ENCODE data around the gene SND1.

The SND1 gene

DNA sequence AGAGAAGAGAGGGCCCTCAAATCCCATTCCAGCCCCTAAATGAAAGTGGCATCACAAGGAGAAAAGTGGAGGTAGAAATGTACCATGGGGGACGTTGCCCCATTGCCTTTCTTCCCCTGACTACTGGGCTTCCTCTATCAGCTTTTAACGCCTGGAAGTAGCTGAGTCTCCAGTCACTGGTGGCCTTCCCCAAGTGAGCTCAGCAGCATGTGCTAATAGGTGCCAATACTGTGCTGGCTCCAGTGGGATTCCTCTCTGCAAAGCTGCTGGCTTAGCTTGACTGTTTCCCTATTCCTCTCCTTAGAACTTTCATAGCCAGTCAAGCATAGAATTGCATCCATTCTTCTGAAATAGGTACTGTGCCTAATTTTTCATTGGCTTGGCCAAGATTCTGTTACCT lies 346.7 kb downstream of the SND1 start:
- no peak for DNase-seq (ENCODE audit: low read depth)

DNA sequence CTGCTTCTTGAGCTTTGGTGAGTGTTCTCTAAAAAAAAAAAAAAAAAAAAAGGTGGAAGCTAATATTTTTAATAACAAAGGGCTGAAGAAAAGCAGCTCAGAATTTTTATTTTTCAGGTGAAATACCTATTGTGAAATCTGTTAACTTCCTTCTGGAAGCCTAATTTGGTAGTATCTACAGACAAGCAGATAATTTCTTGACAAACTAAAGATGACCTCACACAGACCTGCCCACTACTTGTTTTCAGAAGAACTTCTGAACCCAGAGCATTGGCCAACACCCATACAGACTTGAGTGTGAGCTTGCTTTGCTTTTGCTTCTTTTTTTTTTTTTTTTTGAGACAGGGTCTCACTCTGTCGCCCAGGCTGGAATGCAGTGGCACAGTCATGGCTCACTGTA lies 348.1 kb downstream of the SND1 start:
- no peak for DNase-seq (ENCODE audit: low read depth)

DNA sequence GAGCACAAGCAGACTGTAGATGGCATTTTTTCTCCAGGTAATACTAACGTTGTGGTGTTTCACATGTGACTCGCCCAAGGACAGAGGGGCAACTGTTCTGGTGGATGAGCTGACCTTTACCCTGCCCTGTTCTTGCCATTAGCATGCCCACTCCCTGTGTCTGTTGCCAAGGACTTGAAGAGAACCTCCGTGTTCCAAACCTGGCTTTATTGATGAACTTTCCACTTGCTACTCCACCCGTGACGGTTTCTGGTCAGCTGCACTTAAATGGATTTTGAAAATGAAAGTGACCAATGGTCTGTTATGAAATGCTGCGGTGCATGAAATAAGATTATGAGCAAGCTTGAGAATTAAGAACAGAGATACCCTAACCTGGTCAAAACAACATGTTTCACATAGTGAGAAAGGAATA lies 348.9 kb downstream of the SND1 start:
- no peak for DNase-seq (ENCODE audit: low read depth)

DNA sequence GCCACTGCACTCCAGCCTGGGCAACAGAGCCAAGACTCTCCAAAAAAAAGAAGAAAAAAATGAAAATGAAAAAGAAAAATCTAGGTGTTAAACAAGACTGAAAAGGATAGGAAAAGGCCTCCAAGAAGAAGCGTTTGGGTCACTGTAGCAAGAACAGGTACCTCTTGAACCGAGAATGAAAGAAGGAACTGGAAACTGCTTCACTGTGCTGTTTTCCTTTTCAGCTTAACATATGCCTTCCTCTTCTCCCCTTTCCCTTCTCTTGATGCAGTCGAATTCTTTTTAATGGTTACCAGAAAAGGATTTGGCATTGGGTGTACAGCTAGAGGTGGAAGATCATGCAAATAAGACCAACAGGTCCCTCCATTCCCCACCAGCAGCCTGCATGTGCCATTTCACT lies 351.2 kb downstream of the SND1 start:
- DNase-seq (ENCODE audit: low read depth): no peak

DNA sequence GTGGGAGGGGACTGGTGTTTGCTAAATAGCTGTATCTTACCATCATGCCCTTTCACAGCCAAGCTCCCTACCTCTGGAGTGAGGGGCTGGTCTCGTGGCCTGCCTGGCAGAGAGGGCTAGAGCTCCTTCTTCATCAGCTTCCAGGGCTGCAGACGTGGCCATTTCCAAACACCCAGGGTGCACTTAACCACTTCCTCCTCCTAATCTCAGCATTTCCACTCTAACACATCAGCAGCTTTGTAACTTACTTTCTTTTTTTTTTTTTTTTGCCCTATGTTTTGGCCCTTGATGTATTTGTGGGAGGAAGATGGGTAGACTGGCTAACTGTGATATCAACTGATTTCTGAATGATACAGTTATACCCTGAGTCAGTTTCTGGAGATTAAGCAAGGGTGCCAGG lies 351.8 kb downstream of the SND1 start:
- no peak for DNase-seq (ENCODE audit: low read depth)

DNA sequence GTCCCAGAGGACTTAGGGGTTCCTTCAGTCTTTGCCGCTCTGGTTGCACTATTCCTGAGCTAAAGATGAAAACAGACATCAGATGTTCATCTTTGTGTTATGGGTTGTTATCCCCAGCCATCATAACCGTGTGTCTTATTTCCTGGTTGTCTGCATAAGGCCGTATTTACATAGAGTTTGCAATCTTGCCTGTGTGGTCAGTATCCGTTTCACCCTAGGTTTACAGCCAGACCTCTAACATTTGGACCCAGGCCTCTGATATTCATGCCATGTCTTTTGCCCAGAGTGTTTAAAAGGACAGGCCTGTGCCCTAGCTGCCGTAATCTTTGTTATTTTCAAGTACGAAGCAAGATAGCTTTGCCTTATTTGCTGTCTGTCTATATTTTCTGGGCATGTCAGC lies 352.6 kb downstream of the SND1 start:
- DNase-seq (ENCODE audit: low read depth): no peak

DNA sequence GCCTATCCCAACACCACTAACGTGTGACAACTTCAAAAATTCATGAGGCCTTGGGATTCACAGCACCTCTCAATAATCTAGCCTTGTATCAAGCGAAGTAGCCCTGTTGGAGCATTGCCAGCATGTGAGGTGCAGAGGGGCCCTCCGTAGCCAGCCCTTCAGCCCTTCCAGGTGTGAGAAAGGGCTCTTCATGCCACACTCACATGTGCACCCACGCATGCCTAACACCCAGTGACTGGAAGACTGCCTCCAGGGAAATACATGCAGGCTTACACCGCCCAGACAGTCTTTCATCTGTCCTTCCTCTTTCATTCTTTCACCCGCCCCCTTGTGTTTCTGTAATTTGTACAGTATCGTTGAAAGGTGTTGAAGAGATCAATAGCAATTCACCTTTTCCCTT lies 353.1 kb downstream of the SND1 start:
- no peak for DNase-seq (ENCODE audit: low read depth)

DNA sequence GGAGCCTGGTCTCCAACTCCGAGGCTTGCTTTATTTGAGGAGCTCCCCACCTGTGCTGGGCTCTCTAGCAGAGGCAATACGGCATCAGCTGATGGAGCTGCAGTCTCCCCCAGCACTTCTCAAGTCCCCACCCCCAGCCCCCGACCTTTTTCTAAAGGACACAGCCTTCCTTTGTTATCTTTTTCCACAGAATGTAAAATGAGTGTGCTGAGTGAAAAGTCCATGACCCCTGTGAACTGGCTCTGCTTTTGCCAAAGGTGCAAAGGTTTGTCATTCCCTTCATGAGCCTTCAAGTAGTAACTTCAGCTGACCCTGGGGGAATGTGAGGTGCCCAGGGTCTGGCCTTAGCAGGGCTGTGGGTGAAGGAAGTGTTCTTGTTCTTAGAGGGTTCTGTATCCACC lies 353.8 kb downstream of the SND1 start:
- DNase-seq (ENCODE audit: low read depth): no peak

DNA sequence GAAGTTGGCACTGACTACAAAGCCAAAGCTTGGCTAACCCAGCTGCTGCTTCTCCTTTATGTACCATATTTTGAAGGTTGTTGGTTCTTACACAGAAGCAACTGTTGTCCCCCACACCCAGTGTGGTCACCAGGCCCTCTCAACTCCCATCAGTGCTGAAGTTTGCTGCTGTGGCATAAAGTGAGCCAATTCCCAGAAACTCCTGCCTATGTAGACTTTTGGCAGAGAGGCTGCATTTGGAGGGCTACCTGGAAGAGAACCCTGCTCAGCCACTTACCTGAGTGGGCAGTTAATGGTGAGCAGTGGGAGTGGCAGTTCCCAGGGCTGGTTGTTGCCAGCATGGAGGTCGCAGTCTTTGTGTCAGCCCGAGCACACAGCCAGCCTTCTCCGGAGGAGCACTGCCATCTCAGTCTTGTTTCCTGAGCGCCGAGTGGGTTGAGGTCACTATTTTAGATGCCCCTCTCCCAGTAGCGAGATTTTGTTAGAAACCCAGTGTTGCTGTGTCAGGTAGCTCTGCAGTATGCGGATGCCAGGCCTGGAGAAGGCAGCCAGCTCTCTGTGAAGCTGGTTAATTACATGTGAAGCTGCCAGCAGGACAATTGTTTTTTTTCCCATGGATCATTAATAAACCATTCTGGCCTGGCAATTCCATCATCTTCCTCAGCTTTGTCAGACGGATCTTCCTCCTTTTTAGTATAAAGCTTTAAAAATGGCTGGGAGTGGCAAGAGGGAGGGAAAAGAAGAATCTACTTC lies 354.7 kb downstream of the SND1 start:
- no peak for DNase-seq (ENCODE audit: low read depth)

DNA sequence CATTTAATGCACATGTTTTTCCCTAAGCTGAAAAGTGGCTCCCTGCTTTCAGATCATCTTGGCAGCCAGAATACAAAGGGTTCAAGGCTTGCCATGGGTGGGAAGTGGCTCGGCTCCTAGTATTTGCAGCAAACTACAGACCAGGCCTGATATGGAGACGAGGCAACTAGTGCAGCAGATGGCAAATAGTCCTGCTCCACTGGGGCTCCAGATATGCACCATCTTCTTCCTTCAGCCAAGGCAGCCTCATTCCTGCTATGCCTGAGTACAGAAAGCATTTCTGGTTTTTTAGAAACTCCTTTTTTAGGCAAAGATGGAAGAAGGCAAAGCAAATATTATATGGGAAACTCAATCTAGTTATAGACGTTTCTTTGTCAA lies 355.3 kb downstream of the SND1 start:
- DNase-seq (ENCODE audit: low read depth): no peak

DNA sequence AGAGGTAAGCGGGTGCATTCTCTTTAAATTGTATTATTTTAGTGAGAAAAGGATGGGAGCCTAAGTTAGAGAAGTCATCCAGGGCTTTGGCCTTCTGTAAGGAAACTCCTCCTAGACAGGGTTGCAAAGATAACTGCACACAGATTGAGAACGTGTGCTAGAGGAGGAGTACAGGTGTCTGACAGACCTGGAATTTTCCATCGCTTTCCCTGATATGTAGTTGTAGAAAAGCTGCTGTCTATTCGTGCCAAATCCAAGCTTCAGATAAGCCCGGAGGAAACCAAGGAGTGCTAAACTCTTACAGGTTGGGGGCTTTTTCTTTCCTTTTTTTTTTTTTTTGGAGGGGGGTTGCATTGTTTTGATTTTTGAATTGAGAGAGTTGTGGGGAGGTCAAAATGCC lies 356.1 kb downstream of the SND1 start:
- no peak for DNase-seq (ENCODE audit: low read depth)

DNA sequence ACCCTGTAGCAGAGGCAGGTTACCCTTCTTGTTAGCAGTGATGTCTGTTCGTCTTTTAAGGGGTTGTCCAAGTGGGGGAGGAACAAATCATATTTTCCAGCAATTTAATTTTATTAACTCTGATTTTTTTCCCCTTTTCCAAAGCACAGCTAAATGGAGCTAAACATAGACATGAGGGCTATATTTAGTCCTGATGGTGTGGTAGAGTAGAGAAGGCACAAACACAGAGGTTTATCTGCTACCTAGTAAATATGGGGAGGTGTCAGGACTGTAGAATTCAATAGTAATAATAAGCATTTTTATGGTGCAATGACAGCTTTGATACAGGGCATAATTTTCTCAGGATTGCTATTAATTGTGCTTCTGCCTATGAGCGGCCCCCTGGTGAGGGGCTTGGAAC lies 356.8 kb downstream of the SND1 start:
- DNase-seq (ENCODE audit: low read depth): no peak

DNA sequence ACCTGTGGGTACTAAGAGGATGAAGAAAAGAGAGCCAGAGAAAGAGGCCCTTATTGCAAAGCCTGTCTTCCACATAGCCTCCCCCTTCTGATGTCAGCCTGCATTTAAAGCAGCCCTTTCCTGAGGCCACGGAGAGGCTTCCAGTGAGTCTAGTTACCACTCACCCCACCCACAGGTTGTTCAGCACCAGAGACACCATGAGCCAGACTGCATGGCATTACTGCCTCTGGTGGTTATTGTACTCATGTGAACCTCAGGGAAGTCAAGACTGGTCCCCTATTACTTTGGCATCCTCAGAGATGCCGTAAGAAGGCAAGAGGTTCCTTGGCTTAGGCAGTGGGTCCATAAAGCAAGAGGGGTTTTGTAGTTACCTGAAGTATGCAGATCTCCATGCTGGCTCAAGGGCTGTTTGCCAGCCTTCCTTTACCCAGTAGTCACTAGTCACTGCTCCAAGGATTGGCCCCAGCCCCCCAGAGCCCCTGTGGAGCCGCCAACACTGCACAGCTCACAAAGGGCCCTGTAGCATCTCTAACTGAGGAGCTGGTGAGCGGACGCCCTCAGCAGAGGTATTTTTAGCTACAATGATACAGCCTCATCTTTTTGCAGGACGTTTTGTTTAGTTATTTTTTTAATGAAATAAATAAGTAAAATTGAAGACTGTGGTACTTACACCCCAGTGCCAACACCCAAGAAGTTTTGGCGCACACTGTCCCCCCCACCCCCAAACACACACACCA lies 358.6 kb downstream of the SND1 start:
- DNase-seq (ENCODE audit: low read depth): no peak

DNA sequence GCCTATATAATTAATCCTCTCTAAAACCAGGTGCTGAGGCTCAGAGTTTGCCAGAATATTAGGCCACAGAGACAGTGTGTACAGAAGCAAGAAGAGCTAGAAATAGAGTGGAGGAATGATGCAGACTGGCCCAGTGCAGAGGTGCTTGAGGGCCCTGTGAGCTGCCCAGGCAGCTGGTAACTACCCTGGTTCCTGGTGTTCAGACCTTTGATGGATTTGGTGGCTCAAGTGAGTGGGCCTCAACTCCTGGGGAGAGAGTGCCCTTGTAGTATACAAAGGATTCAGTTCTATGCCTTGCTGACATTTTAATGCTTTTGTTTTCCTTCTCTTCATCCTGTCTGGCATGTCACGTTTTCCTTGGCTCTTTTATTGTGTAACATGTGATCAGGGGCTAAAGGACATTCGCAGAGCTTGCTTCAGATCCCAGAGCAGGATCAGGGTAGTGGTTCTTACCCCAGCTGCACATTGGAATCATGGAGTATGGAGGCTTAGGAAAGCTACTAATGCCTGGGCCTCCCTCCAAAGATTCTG lies 359.2 kb downstream of the SND1 start:
- no peak for DNase-seq (ENCODE audit: low read depth)

DNA sequence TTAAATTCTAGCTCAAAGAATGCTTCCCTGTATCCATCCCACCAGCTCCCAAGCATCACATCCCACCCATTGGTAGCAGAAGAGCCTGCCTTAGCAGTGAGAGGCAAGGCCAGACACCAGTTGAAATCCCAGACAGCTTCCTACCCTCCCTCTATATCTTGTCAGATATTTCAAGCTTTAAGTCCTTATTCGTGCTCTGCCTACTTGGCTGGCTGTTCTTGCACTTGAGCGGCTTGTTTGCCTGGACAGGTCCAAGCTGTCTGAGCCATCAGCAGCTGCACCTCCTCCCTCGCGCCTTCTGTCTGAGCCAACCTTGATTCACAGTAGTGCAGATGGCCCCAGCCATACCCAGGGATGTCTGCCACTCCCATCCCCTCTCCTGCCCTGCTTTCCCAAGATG lies 362.8 kb downstream of the SND1 start:
- DNase-seq (ENCODE audit: low read depth): no peak

DNA sequence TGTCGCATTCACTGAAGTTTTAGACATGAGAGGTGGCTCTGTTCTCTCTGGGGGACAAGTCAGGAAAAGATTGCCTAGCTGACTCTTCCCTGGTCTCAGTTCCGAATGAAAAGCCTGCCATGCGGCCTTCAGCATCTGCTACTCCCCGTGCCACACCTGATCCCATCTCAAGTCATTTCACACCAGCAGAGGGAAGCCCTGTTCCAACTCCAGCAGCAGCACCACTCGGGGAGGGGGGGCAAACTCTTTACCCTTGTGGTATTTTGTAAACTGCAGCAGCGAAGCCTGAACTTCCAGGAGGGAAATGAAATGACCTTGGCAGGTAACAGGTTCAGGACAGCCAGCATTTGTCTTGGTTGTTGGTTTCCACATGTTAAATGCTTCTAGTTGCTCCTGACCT lies 365.5 kb downstream of the SND1 start:
- DNase-seq (ENCODE audit: low read depth): no peak

DNA sequence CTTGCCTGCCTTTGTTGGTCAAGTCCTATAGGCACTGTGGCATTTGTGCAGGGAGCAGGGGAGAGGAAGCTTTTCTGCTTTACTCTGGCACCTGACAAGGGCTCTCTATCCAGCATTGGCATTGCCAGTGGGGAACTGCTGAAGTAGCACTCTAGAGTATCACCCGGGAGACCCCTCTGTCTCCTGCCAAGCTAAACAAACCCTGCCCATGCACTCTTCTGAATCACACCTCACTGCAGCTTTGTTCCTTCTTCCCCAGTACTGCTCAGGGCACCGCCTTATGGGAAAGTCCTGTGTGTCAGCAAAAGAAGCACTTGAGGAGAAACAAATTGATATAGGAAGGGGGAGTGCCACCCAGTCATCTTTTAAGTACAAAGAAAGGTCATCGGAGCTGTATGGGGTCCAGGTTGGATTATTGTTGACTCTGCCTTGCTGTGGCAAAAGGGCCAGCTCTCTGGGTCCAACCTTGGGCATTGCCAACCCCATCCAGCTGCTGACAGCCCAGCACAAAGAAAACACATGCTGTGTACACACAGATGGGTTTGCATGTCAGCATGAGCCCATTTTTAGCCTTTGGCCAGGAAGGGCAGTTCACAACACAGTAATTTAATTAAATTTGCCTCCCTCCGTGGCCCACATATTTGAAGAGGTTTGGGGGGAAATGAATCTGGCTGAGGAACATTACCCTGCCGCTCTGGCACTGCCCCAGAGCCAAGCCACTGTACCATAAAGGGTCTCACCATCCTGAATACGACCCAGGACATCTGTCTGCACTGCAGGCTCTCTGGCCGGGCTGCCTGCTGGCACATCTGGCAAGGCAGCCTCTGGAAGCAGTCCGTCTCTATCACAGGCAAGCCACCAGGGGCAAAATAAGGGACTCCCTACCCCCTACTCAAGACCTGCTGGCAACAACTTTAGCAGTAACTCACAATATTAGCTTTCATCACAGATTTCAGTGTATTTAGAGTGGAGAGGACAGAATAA lies 366.2 kb downstream of the SND1 start:
- no peak for DNase-seq (ENCODE audit: low read depth)

DNA sequence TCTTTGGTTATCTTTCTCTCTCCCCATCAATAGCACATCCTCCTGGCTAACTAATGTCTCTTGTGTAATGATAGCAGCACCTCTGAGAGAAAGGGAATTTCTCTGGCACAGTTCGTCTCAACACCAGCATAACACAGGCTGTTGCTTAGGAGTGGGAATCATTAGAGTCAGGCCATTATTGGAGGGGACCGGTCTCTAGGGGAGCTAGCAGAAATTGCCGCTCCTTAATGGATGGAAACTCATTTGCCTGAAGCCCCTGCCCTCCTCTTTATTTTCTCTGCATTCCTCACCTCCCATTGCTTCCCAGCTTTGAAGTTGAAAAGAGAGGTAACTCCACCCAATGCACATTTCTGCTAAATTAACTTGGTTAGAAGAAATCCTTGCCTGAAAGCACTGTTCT lies 367.3 kb downstream of the SND1 start:
- DNase-seq (ENCODE audit: low read depth): no peak

DNA sequence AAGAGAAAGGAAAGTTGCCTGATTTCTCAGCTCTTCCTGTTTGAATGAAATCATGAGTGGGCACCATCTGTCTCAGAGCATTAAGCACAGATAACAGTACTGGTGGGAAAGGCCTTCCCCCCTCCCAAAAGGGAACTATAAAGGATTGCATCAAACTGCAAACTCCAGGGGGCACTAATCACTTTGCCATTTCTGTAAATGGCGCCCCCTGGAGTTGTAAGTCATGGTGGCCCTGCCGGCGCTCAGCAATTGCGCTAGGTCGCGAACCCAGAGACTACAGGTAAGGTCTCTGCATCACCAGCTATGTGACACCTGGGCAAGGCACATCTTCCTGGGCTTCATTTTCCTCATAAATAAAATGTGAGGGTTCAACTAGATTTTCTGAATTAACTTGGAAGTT lies 368.2 kb downstream of the SND1 start:
- DNase-seq (ENCODE audit: low read depth): peak; percentile 30

DNA sequence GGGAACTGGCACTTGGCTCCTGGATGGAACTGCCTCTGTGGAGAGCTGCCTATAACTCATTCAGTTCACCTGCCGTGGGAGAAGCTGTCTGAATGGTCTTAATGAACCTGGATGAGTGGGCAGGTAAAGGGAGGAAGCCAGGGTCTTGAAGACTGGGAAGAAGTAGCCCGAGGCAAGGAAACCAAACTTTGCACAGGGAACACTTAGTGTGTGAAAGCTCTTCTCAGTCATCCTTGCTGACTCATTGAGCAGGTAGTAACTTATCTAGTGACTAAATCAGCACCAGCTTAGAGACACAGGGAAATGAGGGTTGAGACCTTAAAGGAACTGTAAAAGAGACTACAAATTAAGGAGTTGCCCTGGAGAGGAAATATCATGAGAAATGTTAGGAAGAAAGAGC lies 369.4 kb downstream of the SND1 start:
- no peak for DNase-seq (ENCODE audit: low read depth)

DNA sequence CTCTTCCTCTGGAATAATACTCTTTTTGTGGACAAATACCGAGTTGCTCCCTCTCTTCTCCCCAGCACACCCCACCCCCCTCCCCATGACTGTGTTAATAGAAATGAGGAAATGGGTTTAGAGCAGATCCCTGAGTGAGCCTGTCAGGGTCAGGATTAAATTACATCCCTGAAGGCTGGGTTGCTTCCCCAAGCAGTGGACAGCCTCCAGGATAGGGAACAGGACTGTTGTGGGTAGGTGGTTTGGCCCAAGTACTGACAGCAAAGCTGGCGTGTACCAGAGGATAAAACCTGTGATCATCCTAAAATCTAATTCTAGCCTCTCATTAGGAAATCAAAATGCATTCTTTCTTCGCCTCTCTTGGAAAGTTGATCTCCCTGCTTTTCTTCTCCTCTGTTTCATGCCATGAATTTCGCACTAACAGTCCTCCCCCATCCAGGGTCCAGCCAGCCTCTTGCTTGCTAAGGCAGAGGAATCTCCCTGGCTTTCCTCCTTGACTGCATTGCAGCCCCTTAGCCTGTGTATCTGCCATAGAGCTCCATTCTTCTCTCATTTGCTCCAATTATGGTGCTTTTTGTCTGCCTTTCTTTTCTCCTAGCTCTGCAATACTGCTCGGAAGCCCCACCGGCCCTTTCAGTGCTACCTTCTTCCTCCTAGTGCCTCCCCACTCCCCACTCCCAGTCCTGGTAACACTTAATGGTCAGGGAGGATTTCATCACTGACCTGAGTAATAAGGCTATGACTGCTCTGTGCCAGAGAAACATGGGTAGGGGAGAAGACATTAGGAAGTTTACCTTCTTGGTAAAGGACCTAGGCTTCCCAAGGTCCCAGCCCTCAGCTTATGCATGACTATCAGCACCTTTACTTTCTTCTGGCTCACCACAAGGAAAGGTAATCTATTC lies 370.9 kb downstream of the SND1 start:
- DNase-seq (ENCODE audit: low read depth): no peak

All from activated T-cell treated with anti-CD3 and anti-CD28 coated beads for 48 hours (primary cell).